HUES6 (cell line): ENCODE data around the gene LRRC45.

ENCODE experiments used
- H3K27ac ChIP-seq: 2 replicates; pipeline ENCODE4 v1.7.0; 2013; ENCODE audit warnings: low read depth, mild to moderate bottlenecking, low read length, inconsistent platforms
- H3K27me3 ChIP-seq: 2 replicates; pipeline ENCODE4 v1.6.1; 2013; ENCODE audit warnings: low read length; ENCODE audit not compliant: control insufficient read depth, insufficient read depth
- H3K36me3 ChIP-seq: 2 replicates; pipeline ENCODE4 v1.6.1; 2013; ENCODE audit warnings: low read length; ENCODE audit not compliant: control insufficient read depth, insufficient read depth
- H3K4me1 ChIP-seq: 2 replicates; pipeline ENCODE4 v1.6.1; 2013; ENCODE audit warnings: low read length; ENCODE audit not compliant: control insufficient read depth, insufficient read depth
- H3K4me3 ChIP-seq: 2 replicates; pipeline ENCODE4 v1.5.1; 2013; ENCODE audit warnings: low read depth, low read length
- H3K9ac ChIP-seq: one replicate; pipeline ENCODE4 v1.6.1; 2013; ENCODE audit warnings: mild to moderate bottlenecking, low read length
- H3K9me3 ChIP-seq: 2 replicates; pipeline ENCODE4 v1.6.1; 2013; ENCODE audit warnings: low read depth, low read length; ENCODE audit not compliant: control insufficient read depth, insufficient read depth

The LRRC45 gene

GRCh38 chr17:82010575-82011525 lies 12.3 kb upstream of the LRRC45 start:
- Histone ChIP-seq H3K4me1 (peaks cover 16% of the 10 kb centered on the region; the same call in 1 of the 2 replicates), H3K27ac (no peak overlapping the region), H3K27me3 (no peaks in the 10 kb centered on the region), H3K9ac (no peak overlapping the region), H3K4me3 (no peak overlapping the region), H3K9me3 (no peaks in the 10 kb centered on the region), H3K36me3 (no peaks in the 10 kb centered on the region; the same call in 1 of the 2 replicates)

- H3K36me3 ChIP-seq: no peaks in the 10 kb centered on the region; the same call in 1 of the 2 replicates
- H3K27me3 ChIP-seq: no peaks in the 10 kb centered on the region
- 0 out of 2 replicates have a peak overlapping the region, but pooled peaks have one; percentile 61 for H3K27ac ChIP-seq
- peaks cover 16% of the 10 kb centered on the region; the same call in 1 of the 2 replicates for H3K4me1 ChIP-seq
- H3K9ac ChIP-seq: no peak overlapping the region
- H3K9me3 ChIP-seq: no peaks in the 10 kb centered on the region
- H3K4me3 ChIP-seq: no peak overlapping the region
Measured at GRCh38 chr17:82011617-82012187, 11.4 kb upstream of the LRRC45 start.

- H3K27ac ChIP-seq: peak overlapping the region; percentile 61; the same call in 1 of the 2 replicates
- no peaks in the 10 kb centered on the region for H3K9me3 ChIP-seq
- no peaks in the 10 kb centered on the region for H3K27me3 ChIP-seq
- no peak overlapping the region for H3K4me3 ChIP-seq
- H3K36me3 ChIP-seq: peaks cover under 1% of the 10 kb centered on the region
- peak overlapping the region; percentile 27 for H3K9ac ChIP-seq
- H3K4me1 ChIP-seq: peaks cover 16% of the 10 kb centered on the region; the same call in 1 of the 2 replicates
Measured at GRCh38 chr17:82012261-82012639, 10.9 kb upstream of the LRRC45 start.

- H3K4me3 ChIP-seq: no peak overlapping the region
- H3K36me3 ChIP-seq: peaks cover 5% of the 10 kb centered on the region
- no peaks in the 10 kb centered on the region for H3K27me3 ChIP-seq
- H3K27ac ChIP-seq: peak overlapping the region; percentile 61; the same call in 1 of the 2 replicates
- H3K4me1 ChIP-seq: peaks cover 16% of the 10 kb centered on the region; the same call in 1 of the 2 replicates
- H3K9me3 ChIP-seq: no peaks in the 10 kb centered on the region
- peak overlapping the region; percentile 50 for H3K9ac ChIP-seq
Measured at GRCh38 chr17:82012640-82013295, 10.3 kb upstream of the LRRC45 start.

GRCh38 chr17:82013341-82013740 lies 9.8 kb upstream of the LRRC45 start:
- Histone ChIP-seq H3K36me3 (peaks cover 8% of the 10 kb centered on the region), H3K9me3 (no peaks in the 10 kb centered on the region), H3K27me3 (no peaks in the 10 kb centered on the region), H3K4me1 (peaks cover 16% of the 10 kb centered on the region; the same call in 1 of the 2 replicates), H3K4me3 (no peak overlapping the region), H3K9ac (peak overlapping the region; percentile 50), H3K27ac (peak overlapping the region; percentile 61; the same call in 1 of the 2 replicates)

GRCh38 chr17:82013772-82014321 lies 9.3 kb upstream of the LRRC45 start:
- no peaks in the 10 kb centered on the region for H3K27me3 ChIP-seq
- no peak overlapping the region; the same call in 1 of the 2 replicates for H3K27ac ChIP-seq
- H3K4me3 ChIP-seq: no peak overlapping the region
- peaks cover 14% of the 10 kb centered on the region for H3K36me3 ChIP-seq
- H3K9me3 ChIP-seq: no peaks in the 10 kb centered on the region
- no peak overlapping the region for H3K9ac ChIP-seq
- H3K4me1 ChIP-seq: peaks cover 16% of the 10 kb centered on the region; the same call in 1 of the 2 replicates

- Histone ChIP-seq H3K9ac (no peak overlapping the region), H3K27me3 (no peaks in the 10 kb centered on the region), H3K4me3 (no peak overlapping the region), H3K4me1 (peaks cover 16% of the 10 kb centered on the region; the same call in 1 of the 2 replicates), H3K9me3 (no peaks in the 10 kb centered on the region), H3K36me3 (peaks cover 18% of the 10 kb centered on the region), H3K27ac (no peak overlapping the region)
Measured at GRCh38 chr17:82014432-82014831, 8.7 kb upstream of the LRRC45 start.

- Histone ChIP-seq H3K9me3 (no peaks in the 10 kb centered on the region), H3K4me3 (no peak overlapping the region), H3K27ac (no peak overlapping the region), H3K27me3 (no peaks in the 10 kb centered on the region), H3K36me3 (peaks cover 18% of the 10 kb centered on the region), H3K4me1 (peaks cover 16% of the 10 kb centered on the region; the same call in 1 of the 2 replicates), H3K9ac (no peak overlapping the region)
Measured at GRCh38 chr17:82014971-82015310, 8.2 kb upstream of the LRRC45 start.

- H3K27me3 ChIP-seq: no peaks in the 10 kb centered on the region
- H3K4me1 ChIP-seq: peaks cover 19% of the 10 kb centered on the region; the same call in 1 of the 2 replicates
- H3K4me3 ChIP-seq: no peak overlapping the region
- no peak overlapping the region for H3K27ac ChIP-seq
- peaks cover 18% of the 10 kb centered on the region for H3K36me3 ChIP-seq
- H3K9me3 ChIP-seq: no peaks in the 10 kb centered on the region
- H3K9ac ChIP-seq: no peak overlapping the region
Measured at GRCh38 chr17:82015311-82015971, 7.7 kb upstream of the LRRC45 start.
